ENCODE data around the gene TBC1D19. TPM values are rescaled to one million over a fixed set of nuclear protein-coding genes. Genes with fewer than 3 reads are reported as not detected.

TBC1D19 gene
- total RNA-seq, 1 experiment from 2014 or later: 19.1 TPM

- H3K9me3 ChIP-seq: no peaks in the 10 kb centered on the region
- POLR2A ChIA-PET: no interaction called here
- H3K4me3 Mint-ChIP-seq (ENCODE audit: unreplicated experiment): no peak overlapping the region
- 0 out of 2 replicates have a peak, but pooled peaks cover 4% of the 10 kb centered on the region for H3K4me1 ChIP-seq
- CTCF ChIA-PET: no interaction called here
- H3K4me3 ChIP-seq (ENCODE audit: low read depth, low read length): no peak overlapping the region
- no peaks in the 10 kb centered on the region for H3K27me3 Mint-ChIP-seq (ENCODE audit: insufficient read depth, unreplicated experiment)
- no peaks in the 10 kb centered on the region for H3K36me3 Mint-ChIP-seq (ENCODE audit: insufficient read depth, unreplicated experiment)
- no peak for TF ChIP-seq CTCF (IDR thresholded peaks at IDR 0.05; ENCODE audit: insufficient read depth in 1 of 2, low read depth in 1 of 2, low read length in 1 of 2, severe bottlenecking in 1 of 2, unreplicated experiment in 1 of 2)
- DNase-seq: no peak
- no TSS peak for BruUV-seq (replicated peaks)
- H3K9me3 Mint-ChIP-seq (ENCODE audit: unreplicated experiment): no peaks in the 10 kb centered on the region
- H3K27me3 ChIP-seq (replicated peaks; ENCODE audit: control insufficient read depth, insufficient read depth, low read length): no peaks in the 10 kb centered on the region
- H3K36me3 ChIP-seq (ENCODE audit: control insufficient read depth, insufficient read depth, low read length): no peaks in the 10 kb centered on the region
- peaks cover 18% of the 10 kb centered on the region for H3K4me1 Mint-ChIP-seq (ENCODE audit: low read depth, unreplicated experiment)
- H3K27ac Mint-ChIP-seq (ENCODE audit: unreplicated experiment): no peak overlapping the region
- intact Hi-C loops (cut with micrococcal nuclease; ENCODE audit: unreplicated experiment): no loop called here
Observed at GRCh38 chr4:26609391-26609790, 25.5 kb downstream of the TBC1D19 start.

- Mint-ChIP-seq H3K4me3 (ENCODE audit: unreplicated experiment) (no peak overlapping the region), H3K4me1 (ENCODE audit: low read depth, unreplicated experiment) (peaks cover 18% of the 10 kb centered on the region), H3K36me3 (ENCODE audit: insufficient read depth, unreplicated experiment) (no peaks in the 10 kb centered on the region), H3K9me3 (ENCODE audit: unreplicated experiment) (no peaks in the 10 kb centered on the region), H3K27me3 (ENCODE audit: insufficient read depth, unreplicated experiment) (no peaks in the 10 kb centered on the region), H3K27ac (ENCODE audit: unreplicated experiment) (no peak overlapping the region)
- Histone ChIP-seq H3K4me1 (0 out of 2 replicates have a peak, but pooled peaks cover 4% of the 10 kb centered on the region), H3K27me3 (replicated peaks; ENCODE audit: control insufficient read depth, insufficient read depth, low read length) (no peaks in the 10 kb centered on the region), H3K36me3 (ENCODE audit: control insufficient read depth, insufficient read depth, low read length) (no peaks in the 10 kb centered on the region), H3K9me3 (no peaks in the 10 kb centered on the region), H3K4me3 (ENCODE audit: low read depth, low read length) (no peak overlapping the region)
- POLR2A ChIA-PET: no interaction called here
- intact Hi-C loops (cut with micrococcal nuclease; ENCODE audit: unreplicated experiment): no loop called here
- CTCF ChIA-PET: no interaction called here
- no peak for TF ChIP-seq CTCF (IDR thresholded peaks at IDR 0.05; ENCODE audit: insufficient read depth in 1 of 2, low read depth in 1 of 2, low read length in 1 of 2, severe bottlenecking in 1 of 2, unreplicated experiment in 1 of 2)
- no TSS peak for BruUV-seq (replicated peaks)
- no peak for DNase-seq
Observed at GRCh38 chr4:26609868-26610267, 26.0 kb downstream of the TBC1D19 start.

GRCh38 chr4:26611372-26611771, 27.5 kb downstream of the TBC1D19 start:
- POLR2A ChIA-PET: no interaction called here
- no peaks in the 10 kb centered on the region for H3K9me3 Mint-ChIP-seq (ENCODE audit: unreplicated experiment)
- no peak for TF ChIP-seq CTCF (IDR thresholded peaks at IDR 0.05; ENCODE audit: insufficient read depth in 1 of 2, low read depth in 1 of 2, low read length in 1 of 2, severe bottlenecking in 1 of 2, unreplicated experiment in 1 of 2)
- CTCF ChIA-PET: no interaction called here
- intact Hi-C loops (cut with micrococcal nuclease; ENCODE audit: unreplicated experiment): no loop called here
- Histone ChIP-seq H3K4me1 (0 out of 2 replicates have a peak, but pooled peaks cover 4% of the 10 kb centered on the region), H3K36me3 (ENCODE audit: control insufficient read depth, insufficient read depth, low read length) (no peaks in the 10 kb centered on the region), H3K4me3 (ENCODE audit: low read depth, low read length) (no peak overlapping the region), H3K9me3 (no peaks in the 10 kb centered on the region), H3K27me3 (replicated peaks; ENCODE audit: control insufficient read depth, insufficient read depth, low read length) (no peaks in the 10 kb centered on the region)
- peaks cover 14% of the 10 kb centered on the region for H3K4me1 Mint-ChIP-seq (ENCODE audit: low read depth, unreplicated experiment)
- BruUV-seq (replicated peaks): no TSS peak
- no peaks in the 10 kb centered on the region for H3K27me3 Mint-ChIP-seq (ENCODE audit: insufficient read depth, unreplicated experiment)
- DNase-seq: no peak
- H3K27ac Mint-ChIP-seq (ENCODE audit: unreplicated experiment): no peak overlapping the region
- no peaks in the 10 kb centered on the region for H3K36me3 Mint-ChIP-seq (ENCODE audit: insufficient read depth, unreplicated experiment)
- H3K4me3 Mint-ChIP-seq (ENCODE audit: unreplicated experiment): no peak overlapping the region

All from Caco-2 (cell line).